Kidney (tissue), 14 donors: ENCODE results near the gene PTPRT. TPM values are rescaled to one million over a fixed set of nuclear protein-coding genes. Genes with fewer than 3 reads are reported as not detected.

ENCODE experiments used
- DNase-seq, 5 donors: peaks; one replicate each; pipeline ENCODE4 v3.0.0-alpha.2; 2013 to 2020
- FAIRE-seq: peaks from 2 replicates; lab custom pipeline; 2012; peaks lifted over from hg19 to GRCh38; lab: Jason Lieb, UNC
- H3K27ac ChIP-seq, 2 donors: one replicate each; pipeline ENCODE4 v1.7.0; 2013; ENCODE audit warnings: low read depth in 2 of 2, low read length in 2 of 2, inconsistent platforms in 1 of 2
- H3K27me3 ChIP-seq: one replicate; pipeline ENCODE4 v1.7.1; 2013; ENCODE audit warnings: low read length, inconsistent platforms; ENCODE audit not compliant: control insufficient read depth, insufficient read depth
- H3K36me3 ChIP-seq, 3 donors: one replicate each; pipeline versions ENCODE4 v1.7.0 to v1.7.1; 2013; ENCODE audit warnings: low read length in 3 of 3, control low read depth in 1 of 3, inconsistent platforms in 1 of 3; ENCODE audit not compliant: insufficient read depth in 3 of 3, control insufficient read depth in 2 of 3
- H3K4me1 ChIP-seq, 3 donors: one replicate each; pipeline versions ENCODE4 v1.7.0 to v1.7.1; 2013; ENCODE audit warnings: low read length in 3 of 3, inconsistent platforms in 1 of 3, low read depth in 1 of 3; ENCODE audit not compliant: control insufficient read depth in 2 of 3, insufficient read depth in 2 of 3
- H3K4me3 ChIP-seq, 3 donors: one replicate each; pipeline versions ENCODE4 v1.7.0 to v1.8.1; 2013; ENCODE audit warnings: low read length in 3 of 3, control low read depth in 1 of 3, inconsistent platforms in 1 of 3
- H3K9ac ChIP-seq, 3 donors: one replicate each; pipeline versions ENCODE4 v1.7.0 to v1.7.1; 2013; ENCODE audit warnings: low read length in 3 of 3, control low read depth in 1 of 3, inconsistent platforms in 1 of 3
- H3K9me3 ChIP-seq, 3 donors: one replicate each; pipeline versions ENCODE4 v1.7.0 to v1.7.1; 2013; ENCODE audit warnings: low read length in 3 of 3, control low read depth in 1 of 3, inconsistent platforms in 1 of 3; ENCODE audit not compliant: control insufficient read depth in 2 of 3, insufficient read depth in 1 of 3
- CTCF ChIP-seq: IDR thresholded peaks from 3 replicates; pipeline ENCODE4 v1.5.1; 2012; ENCODE audit warnings: mild to moderate bottlenecking, moderate library complexity, borderline replicate concordance; ENCODE audit not compliant: insufficient read depth; ENCODE audit errors: extremely low read depth
- intact Hi-C: fragments of 100-400 bp; cut with DNase I; formaldehyde crosslinking; loops from one replicate; pipeline ENCODE4 v1.11.1; 2022
- polyA plus RNA-seq: library from polyadenylated mRNA; stranded (reverse); fragments of 350-450 nt; fragmentation: Illumina TruSeq; extraction: RNeasy Lipid Tissue Mini Kit (QIAGEN cat#74804); gene quantifications from one replicate; pipeline ENCODE4 v1.2.3, GENCODE V29; 2014; ENCODE audit warnings: low read depth, low replicate concordance; ENCODE audit not compliant: insufficient read depth
- total RNA-seq: library from RNA; stranded (reverse); fragmentation: NEBNext Ultra II Directional; extraction: Animal tissue kit (Norgen Biotek cat#: 25700); gene quantifications from one replicate; pipeline ENCODE4 v1.2.1, GENCODE V29; 2021
- donor health status: control.
- donor health status: control.
- donor health status: control.
- donor health status: control.
- donor health status: control.
- donor health status: DM: yes; HTN: yes; CAD: no.
- donor health status: Normal renal cell carcinoma (clear cell type).

The PTPRT gene
- total and polyA plus RNA-seq, 2 donors from 2014 or later = 0.60 TPM; not detected in 1

- no peaks in the 10 kb centered on the region for H3K27me3 ChIP-seq
- no peaks in the 10 kb centered on the region for H3K4me1 ChIP-seq
- FAIRE-seq = no peak
- no peaks in the 10 kb centered on the region for H3K36me3 ChIP-seq
- DNase-seq = peak in 2 of 5 donors; percentile 13 to 43
- intact Hi-C loops = no loop called here
- H3K9ac ChIP-seq = no peak overlapping the region
- no peak for TF ChIP-seq CTCF
- H3K27ac ChIP-seq = no peak overlapping the region
- no peaks in the 10 kb centered on the region for H3K9me3 ChIP-seq
- no peak overlapping the region for H3K4me3 ChIP-seq
These were observed 1148.6 kb downstream of the PTPRT start for GRCh38 chr20:42041000-42041565.

- no peaks in the 10 kb centered on the region for H3K9me3 ChIP-seq
- no peak overlapping the region for H3K27ac ChIP-seq
- H3K9ac ChIP-seq = no peak overlapping the region
- H3K4me1 ChIP-seq = no peaks in the 10 kb centered on the region
- no peaks in the 10 kb centered on the region for H3K36me3 ChIP-seq
- DNase-seq = peak in 1 of 5 donors; percentile 9
- no peak overlapping the region for H3K4me3 ChIP-seq
- no peaks in the 10 kb centered on the region for H3K27me3 ChIP-seq
- intact Hi-C loops = no loop called here
- no peak for FAIRE-seq
- TF ChIP-seq CTCF = no peak
These were observed 1161.9 kb downstream of the PTPRT start for GRCh38 chr20:42027746-42028268.

DNA sequence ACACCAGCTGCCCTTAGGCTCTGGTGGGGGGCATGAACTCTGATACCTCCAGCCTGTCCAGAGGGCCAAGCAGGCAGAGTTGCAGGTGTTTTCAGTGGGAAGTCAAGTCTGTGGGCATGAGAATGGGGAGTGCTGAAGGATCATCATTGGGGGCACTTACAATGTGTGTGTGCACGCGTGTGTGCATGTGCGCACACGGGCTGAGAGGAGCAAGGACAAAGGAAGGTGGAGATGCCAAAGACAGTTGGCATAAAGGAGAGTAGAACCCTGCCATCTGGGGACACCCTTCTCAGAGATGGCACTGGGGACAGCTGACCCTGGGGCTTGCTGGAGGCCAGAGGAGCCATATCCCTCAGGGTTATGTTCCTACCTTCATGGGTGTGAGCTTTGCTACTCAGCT, 1163.1 kb downstream of the PTPRT start:
- Histone ChIP-seq H3K9me3 (no peaks in the 10 kb centered on the region), H3K4me3 (no peak overlapping the region), H3K36me3 (no peaks in the 10 kb centered on the region), H3K27ac (no peak overlapping the region), H3K9ac (no peak overlapping the region), H3K27me3 (no peaks in the 10 kb centered on the region), H3K4me1 (no peaks in the 10 kb centered on the region)
- intact Hi-C loops = no loop called here
- no peak for FAIRE-seq
- no peak for DNase-seq
- TF ChIP-seq CTCF = no peak
